GM12891 (cell line): Measurements from ENCODE around the gene ITGBL1.

Experiments used
- DNase-seq: peaks from one replicate; pipeline ENCODE4 v3.0.0; 2011; ENCODE audit warnings: low spot score; ENCODE audit not compliant: insufficient read length
- FAIRE-seq: peaks from 2 replicates; lab custom pipeline; 2011; peaks lifted over from hg19 to GRCh38; lab: Jason Lieb, UNC
- PAX5 ChIP-seq: IDR thresholded peaks from 2 replicates; pipeline ENCODE4 v1.6.1; 2011; ENCODE audit warnings: low read length, moderate library complexity, mild to moderate bottlenecking; ENCODE audit not compliant: insufficient read depth, severe bottlenecking
- POLR2A ChIP-seq: IDR thresholded peaks from 2 replicates; pipeline ENCODE4 v1.6.1; 2011; ENCODE audit warnings: low read depth, low read length, control low read depth
- POLR2AphosphoS5 ChIP-seq: IDR thresholded peaks from 2 replicates; pipeline ENCODE4 v1.6.1; 2011; ENCODE audit warnings: low read depth, low read length, control low read depth
- POU2F2 ChIP-seq: IDR thresholded peaks from 2 replicates; pipeline ENCODE4 v1.6.1; 2011; ENCODE audit warnings: low read depth, mild to moderate bottlenecking, control low read depth, low read length, moderate library complexity
- SPI1 ChIP-seq: IDR thresholded peaks from 2 replicates; pipeline ENCODE4 v1.6.1; 2011; ENCODE audit warnings: low read depth, low read length, control low read depth
- TAF1 ChIP-seq: IDR thresholded peaks from 2 replicates; pipeline ENCODE4 v1.6.1; 2011; ENCODE audit warnings: low read depth, low read length, control low read depth

ITGBL1 gene

GRCh38 chr13:101728021-101728420 is 275.5 kb downstream of the ITGBL1 start:
- TF ChIP-seq PAX5: no peak
- no peak for TF ChIP-seq POU2F2
- no peak for TF ChIP-seq TAF1
- no peak for TF ChIP-seq POLR2A
- no peak for TF ChIP-seq POLR2AphosphoS5
- TF ChIP-seq SPI1: no peak
- DNase-seq: no peak
- FAIRE-seq: no peak

- no peak for TF ChIP-seq POLR2AphosphoS5
- TF ChIP-seq TAF1: no peak
- no peak for TF ChIP-seq PAX5
- no peak for TF ChIP-seq POU2F2
- no peak for TF ChIP-seq POLR2A
- TF ChIP-seq SPI1: no peak
- FAIRE-seq: no peak
Observed at GRCh38 chr13:101728615-101729014, 276.1 kb downstream of the ITGBL1 start.

GRCh38 chr13:101730420-101731000 is 278.0 kb downstream of the ITGBL1 start:
- DNase-seq (no peak), FAIRE-seq (no peak)
- TF ChIP-seq SPI1: no peak
- no peak for TF ChIP-seq POLR2A
- no peak for TF ChIP-seq POU2F2
- TF ChIP-seq POLR2AphosphoS5: no peak
- TF ChIP-seq PAX5: no peak

More at GRCh38 chr13:101728615-101729014, 276.1 kb downstream of the ITGBL1 start:
- DNase-seq: no peak

- DNase-seq (no peak), FAIRE-seq (no peak)
- TF ChIP-seq POU2F2: no peak
- TF ChIP-seq POLR2A: no peak
- no peak for TF ChIP-seq TAF1
- TF ChIP-seq SPI1: no peak
- TF ChIP-seq POLR2AphosphoS5: no peak
- TF ChIP-seq PAX5: no peak
Observed at GRCh38 chr13:101736566-101736965, 284.1 kb downstream of the ITGBL1 start.

GRCh38 chr13:101738336-101738735 is 285.9 kb downstream of the ITGBL1 start:
- TF ChIP-seq POU2F2 (no peak), SPI1 (no peak), PAX5 (no peak)
- DNase-seq: no peak
- no peak for FAIRE-seq

- DNase-seq (no peak), FAIRE-seq (no peak)
- TF ChIP-seq POLR2A (no peak), TAF1 (no peak), POU2F2 (no peak), POLR2AphosphoS5 (no peak), PAX5 (no peak), SPI1 (no peak)
Observed at GRCh38 chr13:101739382-101740178, 287.1 kb downstream of the ITGBL1 start.

- no peak for TF ChIP-seq TAF1
- TF ChIP-seq POLR2A: no peak
- TF ChIP-seq PAX5: no peak
- TF ChIP-seq POLR2AphosphoS5: no peak
- TF ChIP-seq SPI1: no peak
- TF ChIP-seq POU2F2: no peak
- FAIRE-seq (no peak), DNase-seq (no peak)
Observed at GRCh38 chr13:101746513-101746912, 294.0 kb downstream of the ITGBL1 start.

GRCh38 chr13:101747039-101747438 is 294.6 kb downstream of the ITGBL1 start:
- DNase-seq: no peak
- TF ChIP-seq POLR2AphosphoS5: no peak
- TF ChIP-seq POLR2A: no peak
- TF ChIP-seq POU2F2: no peak
- no peak for TF ChIP-seq SPI1
- no peak for FAIRE-seq

- FAIRE-seq (no peak), DNase-seq (no peak)
- TF ChIP-seq TAF1 (no peak), SPI1 (no peak), PAX5 (no peak), POLR2A (no peak), POU2F2 (no peak), POLR2AphosphoS5 (no peak)
Observed at GRCh38 chr13:101749584-101749983, 297.1 kb downstream of the ITGBL1 start.

- TF ChIP-seq POU2F2: no peak
- TF ChIP-seq SPI1: no peak
- no peak for TF ChIP-seq POLR2A
- FAIRE-seq: no peak
- no peak for DNase-seq
Observed at GRCh38 chr13:101751488-101751887, 299.0 kb downstream of the ITGBL1 start.
